ENCODE data around the gene YBX3. TPM values are rescaled to one million over a fixed set of nuclear protein-coding genes. Genes with fewer than 3 reads are reported as not detected.

The YBX3 gene
- polyA plus RNA-seq, 1 donor = 140 TPM

GRCh38 chr12:10715491-10715890, 7.6 kb downstream of the YBX3 start:
- no peak for DNase-seq
- no peaks in the 10 kb centered on the region for H3K9me3 ChIP-seq (ENCODE audit: control insufficient read depth, low read depth, low read length)
- no peaks in the 10 kb centered on the region for H3K27me3 ChIP-seq (ENCODE audit: control insufficient read depth, insufficient read depth, low read length)
- WGBS (ENCODE audit: insufficient coverage, low lambda C conversion rate) = 100% methylated on average over 4 of the region's 6 CpGs
- H3K4me1 ChIP-seq (ENCODE audit: control insufficient read depth, insufficient read depth, low read length) = no peaks in the 10 kb centered on the region
- peaks cover 44% of the 10 kb centered on the region for H3K36me3 ChIP-seq (ENCODE audit: control insufficient read depth, insufficient read depth, low read length)
- H3K4me3 ChIP-seq (ENCODE audit: low read length) = no peak overlapping the region
- no peak overlapping the region for H3K27ac ChIP-seq (ENCODE audit: low read length)

DNA sequence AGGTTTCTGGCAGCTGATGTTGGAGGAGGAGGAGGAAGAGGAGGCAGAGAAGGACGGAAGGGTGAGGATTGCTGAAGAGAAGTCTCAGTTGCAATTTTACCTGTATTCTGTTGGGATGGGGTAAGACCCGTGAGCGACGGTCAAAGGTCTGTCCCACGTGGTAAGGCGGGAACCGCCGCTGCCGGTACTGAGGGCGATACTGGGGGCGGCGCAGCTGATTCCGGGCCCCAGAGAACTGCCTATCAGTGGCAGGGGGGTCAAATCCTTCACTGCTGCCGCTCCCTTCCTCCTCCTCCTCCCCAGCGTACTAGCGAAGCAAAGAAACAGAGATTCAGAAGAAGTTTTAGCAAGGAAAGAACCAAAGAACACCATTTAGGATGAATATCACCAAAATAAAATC, 13.3 kb downstream of the YBX3 start:
- WGBS (ENCODE audit: insufficient coverage, low lambda C conversion rate) = no CpG with 5 or more reads among the region's 16 CpGs
- DNase-seq = no peak
- H3K27ac ChIP-seq (ENCODE audit: low read length) = no peak overlapping the region
- H3K27me3 ChIP-seq (ENCODE audit: control insufficient read depth, insufficient read depth, low read length) = no peaks in the 10 kb centered on the region
- no peaks in the 10 kb centered on the region for H3K9me3 ChIP-seq (ENCODE audit: control insufficient read depth, low read depth, low read length)
- H3K4me1 ChIP-seq (ENCODE audit: control insufficient read depth, insufficient read depth, low read length) = no peaks in the 10 kb centered on the region
- H3K4me3 ChIP-seq (ENCODE audit: low read length) = no peak overlapping the region
- peaks cover 74% of the 10 kb centered on the region for H3K36me3 ChIP-seq (ENCODE audit: control insufficient read depth, insufficient read depth, low read length)

- DNase-seq = no peak
- Histone ChIP-seq H3K9me3 (ENCODE audit: control insufficient read depth, low read depth, low read length) (no peaks in the 10 kb centered on the region), H3K27me3 (ENCODE audit: control insufficient read depth, insufficient read depth, low read length) (no peaks in the 10 kb centered on the region), H3K4me1 (ENCODE audit: control insufficient read depth, insufficient read depth, low read length) (no peaks in the 10 kb centered on the region), H3K27ac (ENCODE audit: low read length) (no peak overlapping the region), H3K4me3 (ENCODE audit: low read length) (no peak overlapping the region), H3K36me3 (ENCODE audit: control insufficient read depth, insufficient read depth, low read length) (peaks cover 69% of the 10 kb centered on the region)
- WGBS (ENCODE audit: insufficient coverage, low lambda C conversion rate) = 95% methylated on average over 3 of the region's 4 CpGs
Observed at GRCh38 chr12:10708862-10709261, 14.3 kb downstream of the YBX3 start.

- DNase-seq = no peak
- no peak overlapping the region for H3K4me3 ChIP-seq (ENCODE audit: low read length)
- no peaks in the 10 kb centered on the region for H3K27me3 ChIP-seq (ENCODE audit: control insufficient read depth, insufficient read depth, low read length)
- H3K36me3 ChIP-seq (ENCODE audit: control insufficient read depth, insufficient read depth, low read length) = peaks cover 72% of the 10 kb centered on the region
- 100% methylated on average over 1 of the region's 2 CpGs for whole genome bisulfite sequencing (ENCODE audit: insufficient coverage, low lambda C conversion rate)
- H3K27ac ChIP-seq (ENCODE audit: low read length) = no peak overlapping the region
- H3K9me3 ChIP-seq (ENCODE audit: control insufficient read depth, low read depth, low read length) = no peaks in the 10 kb centered on the region
- H3K4me1 ChIP-seq (ENCODE audit: control insufficient read depth, insufficient read depth, low read length) = no peaks in the 10 kb centered on the region
Observed at GRCh38 chr12:10705655-10706054, 17.5 kb downstream of the YBX3 start.

DNA sequence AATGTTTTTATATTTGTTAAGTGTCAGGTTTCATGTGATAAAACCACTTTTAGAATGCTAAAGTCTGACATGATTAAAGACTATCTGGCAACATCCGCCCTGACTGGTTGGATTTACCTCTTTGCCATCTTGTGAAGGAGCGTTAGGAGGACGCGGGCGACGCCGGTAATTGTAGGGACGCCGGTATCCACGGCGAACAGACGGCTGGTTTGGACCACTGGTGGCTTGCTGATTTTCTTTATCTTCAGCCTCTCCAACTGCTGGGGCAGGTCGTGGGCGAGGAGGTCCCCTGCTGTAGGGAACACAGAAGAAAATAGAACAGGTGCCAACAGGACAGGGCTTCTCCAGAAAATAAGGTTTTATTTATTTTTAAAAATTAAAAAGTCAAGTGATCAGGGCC, 21.3 kb downstream of the YBX3 start:
- no CpG with 5 or more reads among the region's 14 CpGs for WGBS (ENCODE audit: insufficient coverage, low lambda C conversion rate)
- no peak for DNase-seq
- no peaks in the 10 kb centered on the region for H3K27me3 ChIP-seq (ENCODE audit: control insufficient read depth, insufficient read depth, low read length)
- H3K27ac ChIP-seq (ENCODE audit: low read length) = no peak overlapping the region
- no peak overlapping the region for H3K4me3 ChIP-seq (ENCODE audit: low read length)
- no peaks in the 10 kb centered on the region for H3K4me1 ChIP-seq (ENCODE audit: control insufficient read depth, insufficient read depth, low read length)
- peaks cover 56% of the 10 kb centered on the region for H3K36me3 ChIP-seq (ENCODE audit: control insufficient read depth, insufficient read depth, low read length)
- no peaks in the 10 kb centered on the region for H3K9me3 ChIP-seq (ENCODE audit: control insufficient read depth, low read depth, low read length)

- no CpG with 5 or more reads among the region's 3 CpGs for WGBS (ENCODE audit: insufficient coverage, low lambda C conversion rate)
- Histone ChIP-seq H3K27ac (ENCODE audit: low read length) (no peak overlapping the region), H3K4me1 (ENCODE audit: control insufficient read depth, insufficient read depth, low read length) (no peaks in the 10 kb centered on the region), H3K4me3 (ENCODE audit: low read length) (no peak overlapping the region), H3K27me3 (ENCODE audit: control insufficient read depth, insufficient read depth, low read length) (no peaks in the 10 kb centered on the region), H3K36me3 (ENCODE audit: control insufficient read depth, insufficient read depth, low read length) (peaks cover 53% of the 10 kb centered on the region), H3K9me3 (ENCODE audit: control insufficient read depth, low read depth, low read length) (no peaks in the 10 kb centered on the region)
- DNase-seq = no peak
Observed at GRCh38 chr12:10701131-10701681, 21.9 kb downstream of the YBX3 start.

DNA sequence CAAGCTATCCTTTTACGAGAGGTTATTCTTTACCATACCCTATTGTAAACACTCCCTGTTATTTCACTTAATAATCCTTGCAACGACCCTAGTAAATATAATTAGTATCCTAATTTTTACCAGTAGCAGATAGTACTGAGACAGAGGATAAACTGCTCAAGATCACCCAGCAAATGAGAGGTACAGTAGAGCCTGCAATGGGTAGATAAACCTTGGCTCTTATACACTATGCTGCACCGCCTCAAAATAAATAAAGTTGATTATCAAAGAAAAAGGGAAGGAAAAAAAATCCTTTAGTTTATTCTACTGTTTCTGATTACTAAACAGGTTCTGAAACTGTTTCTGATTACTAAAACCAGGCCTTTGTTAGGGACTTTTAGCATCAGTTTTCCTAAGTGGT, 22.5 kb downstream of the YBX3 start:
- no peak for DNase-seq
- WGBS (ENCODE audit: insufficient coverage, low lambda C conversion rate) = 68% methylated on average over 3 of the region's 3 CpGs
- no peaks in the 10 kb centered on the region for H3K4me1 ChIP-seq (ENCODE audit: control insufficient read depth, insufficient read depth, low read length)
- H3K27ac ChIP-seq (ENCODE audit: low read length) = no peak overlapping the region
- H3K4me3 ChIP-seq (ENCODE audit: low read length) = no peak overlapping the region
- H3K27me3 ChIP-seq (ENCODE audit: control insufficient read depth, insufficient read depth, low read length) = no peaks in the 10 kb centered on the region
- H3K36me3 ChIP-seq (ENCODE audit: control insufficient read depth, insufficient read depth, low read length) = peaks cover 50% of the 10 kb centered on the region
- no peaks in the 10 kb centered on the region for H3K9me3 ChIP-seq (ENCODE audit: control insufficient read depth, low read depth, low read length)

GRCh38 chr12:10697862-10698261, 25.3 kb downstream of the YBX3 start:
- no CpG with 5 or more reads among the region's 1 CpG for WGBS (ENCODE audit: insufficient coverage, low lambda C conversion rate)
- Histone ChIP-seq H3K4me1 (ENCODE audit: control insufficient read depth, insufficient read depth, low read length) (no peaks in the 10 kb centered on the region), H3K27me3 (ENCODE audit: control insufficient read depth, insufficient read depth, low read length) (no peaks in the 10 kb centered on the region), H3K36me3 (ENCODE audit: control insufficient read depth, insufficient read depth, low read length) (peaks cover 33% of the 10 kb centered on the region), H3K27ac (ENCODE audit: low read length) (no peak overlapping the region), H3K9me3 (ENCODE audit: control insufficient read depth, low read depth, low read length) (no peaks in the 10 kb centered on the region), H3K4me3 (ENCODE audit: low read length) (no peak overlapping the region)
- DNase-seq = no peak

GRCh38 chr12:10697156-10697555, 26.0 kb downstream of the YBX3 start:
- Histone ChIP-seq H3K36me3 (ENCODE audit: control insufficient read depth, insufficient read depth, low read length) (peaks cover 32% of the 10 kb centered on the region), H3K4me3 (ENCODE audit: low read length) (no peak overlapping the region), H3K9me3 (ENCODE audit: control insufficient read depth, low read depth, low read length) (no peaks in the 10 kb centered on the region), H3K27me3 (ENCODE audit: control insufficient read depth, insufficient read depth, low read length) (no peaks in the 10 kb centered on the region), H3K27ac (ENCODE audit: low read length) (no peak overlapping the region), H3K4me1 (ENCODE audit: control insufficient read depth, insufficient read depth, low read length) (no peaks in the 10 kb centered on the region)
- WGBS (ENCODE audit: insufficient coverage, low lambda C conversion rate) = no CpG with 5 or more reads among the region's 2 CpGs
- DNase-seq = no peak

DNA sequence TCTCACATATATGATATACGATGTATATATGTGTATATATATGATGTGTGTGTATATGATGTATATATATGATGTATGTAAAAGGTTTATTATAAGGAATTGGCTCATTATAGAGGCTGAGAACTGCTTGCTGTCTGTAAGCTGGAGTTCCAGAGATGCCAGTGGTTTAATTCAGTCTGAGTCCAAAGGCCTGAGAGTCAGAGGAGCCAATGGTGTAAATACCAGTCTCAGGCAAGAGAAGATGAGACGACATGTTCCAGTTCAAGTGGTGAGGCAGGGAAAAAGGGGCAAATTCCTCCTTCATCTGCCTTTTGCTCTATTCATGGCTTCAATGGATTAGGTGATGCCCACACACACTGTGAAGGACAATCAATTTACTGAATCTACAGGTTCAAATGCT, 32.2 kb downstream of the YBX3 start:
- WGBS (ENCODE audit: insufficient coverage, low lambda C conversion rate) = no CpG with 5 or more reads among the region's 2 CpGs
- H3K27me3 ChIP-seq (ENCODE audit: control insufficient read depth, insufficient read depth, low read length) = no peaks in the 10 kb centered on the region
- H3K27ac ChIP-seq (ENCODE audit: low read length) = no peak overlapping the region
- no peak overlapping the region for H3K4me3 ChIP-seq (ENCODE audit: low read length)
- peaks cover 2% of the 10 kb centered on the region for H3K36me3 ChIP-seq (ENCODE audit: control insufficient read depth, insufficient read depth, low read length)
- DNase-seq = no peak
- H3K4me1 ChIP-seq (ENCODE audit: control insufficient read depth, insufficient read depth, low read length) = no peaks in the 10 kb centered on the region
- no peaks in the 10 kb centered on the region for H3K9me3 ChIP-seq (ENCODE audit: control insufficient read depth, low read depth, low read length)

GRCh38 chr12:10689146-10689545, 34.0 kb downstream of the YBX3 start:
- Histone ChIP-seq H3K27ac (ENCODE audit: low read length) (no peak overlapping the region), H3K4me1 (ENCODE audit: control insufficient read depth, insufficient read depth, low read length) (no peaks in the 10 kb centered on the region), H3K27me3 (ENCODE audit: control insufficient read depth, insufficient read depth, low read length) (no peaks in the 10 kb centered on the region), H3K4me3 (ENCODE audit: low read length) (no peak overlapping the region), H3K9me3 (ENCODE audit: control insufficient read depth, low read depth, low read length) (no peaks in the 10 kb centered on the region), H3K36me3 (ENCODE audit: control insufficient read depth, insufficient read depth, low read length) (no peaks in the 10 kb centered on the region)
- no CpG with 5 or more reads among the region's 2 CpGs for WGBS (ENCODE audit: insufficient coverage, low lambda C conversion rate)
- no peak for DNase-seq
